Natural killer cell (primary cell): ENCODE results near the gene SPIB. TPM values are rescaled to one million over a fixed set of nuclear protein-coding genes. Genes with fewer than 3 reads are reported as not detected.

Experiments
- ATAC-seq, 3 donors: fragments of 150-1000 bp in 2 of 3; fragments of 200-7000 bp in 1 of 3; cut with Tn5 transposase; 1 replicate in 1 of 3; 2 replicates in 2 of 3; pipeline ENCODE4 v1.10.0; 2021; ENCODE audit warnings: mild to moderate bottlenecking in 2 of 3, moderate library complexity in 2 of 3
- DNase-seq, 2 donors: peaks; one replicate each; pipeline versions ENCODE4 v3.0.0 to v3.0.0-alpha.2; 2013 to 2021; ENCODE audit warnings: mixed read lengths in 1 of 2
- H3K27ac ChIP-seq: one replicate; pipeline ENCODE4 v1.5.1; 2013; ENCODE audit warnings: mild to moderate bottlenecking, low read length
- H3K27me3 ChIP-seq: one replicate; pipeline ENCODE4 v1.6.1; 2013; ENCODE audit warnings: low read length; ENCODE audit not compliant: control insufficient read depth, insufficient read depth
- H3K36me3 ChIP-seq: one replicate; pipeline ENCODE4 v1.6.1; 2013; ENCODE audit warnings: low read length; ENCODE audit not compliant: control insufficient read depth, insufficient read depth
- H3K4me1 ChIP-seq: one replicate; pipeline ENCODE4 v1.6.1; 2013; ENCODE audit warnings: low read length; ENCODE audit not compliant: control insufficient read depth, insufficient read depth
- H3K4me3 ChIP-seq: one replicate; pipeline ENCODE4 v1.5.1; 2013; ENCODE audit warnings: low read length
- H3K9me3 ChIP-seq: one replicate; pipeline ENCODE4 v1.6.1; 2013; ENCODE audit warnings: low read length; ENCODE audit not compliant: control insufficient read depth, insufficient read depth
- H3K27ac Mint-ChIP-seq, 2 donors: one replicate each; pipeline ENCODE4 v1.8.0; 2022; ENCODE audit warnings: mild to moderate bottlenecking in 2 of 2, mixed read lengths in 2 of 2, moderate library complexity in 1 of 2
- H3K27me3 Mint-ChIP-seq, 2 donors: one replicate each; pipeline ENCODE4 v1.8.0; 2022; ENCODE audit warnings: low read depth in 2 of 2, mixed read lengths in 2 of 2
- H3K36me3 Mint-ChIP-seq: one replicate; pipeline ENCODE4 v1.8.0; 2022; ENCODE audit warnings: mixed read lengths
- H3K4me1 Mint-ChIP-seq, 2 donors: one replicate each; pipeline ENCODE4 v1.8.0; 2022; ENCODE audit warnings: mixed read lengths in 2 of 2
- H3K4me3 Mint-ChIP-seq: one replicate; pipeline ENCODE4 v1.8.0; 2022; ENCODE audit warnings: mild to moderate bottlenecking, moderate library complexity, mixed read lengths
- H3K9me3 Mint-ChIP-seq, 2 donors: one replicate each; pipeline ENCODE4 v1.8.0; 2022; ENCODE audit warnings: mixed read lengths in 2 of 2
- CTCF ChIP-seq: fragments of 200-600 bp; IDR thresholded peaks from one replicate; pipeline ENCODE4 v1.8.0; 2022; ENCODE audit warnings: antibody characterized with exemption
- WGBS: methylation state at CpG from one replicate; pipeline ENCODE4 v1.1.7; 2013; ENCODE audit warnings: missing lambda C conversion rate; ENCODE audit not compliant: insufficient coverage; 5-methylcytosine and 5-hydroxymethylcytosine counted together
- intact Hi-C: fragments of 100-400 bp; cut with micrococcal nuclease; formaldehyde crosslinking; loops from one replicate; pipeline ENCODE4 v1.14.2; 2022
- total RNA-seq, 4 donors: library from RNA; stranded (reverse); fragments of 120-200 nt in 1 of 4; gene quantifications; one replicate each; pipeline versions ENCODE4 v1.2.3 to v1.2.4, GENCODE V29; 2013 to 2022

Gene SPIB
- total RNA-seq, 3 donors from 2014 or later (not counting 1 experiment from before 2014, with no cell fraction given), result 0.77 to 2.8 (median 0.78) TPM

GRCh38 chr19:50427997-50428425, 9.3 kb downstream of the SPIB start:
- Histone ChIP-seq H3K27me3 (peaks cover 10% of the 10 kb centered on the region), H3K36me3 (no peaks in the 10 kb centered on the region), H3K27ac (peak overlapping the region; percentile 71), H3K9me3 (no peaks in the 10 kb centered on the region), H3K4me1 (peaks cover 36% of the 10 kb centered on the region), H3K4me3 (no peak overlapping the region)
- H3K27me3 Mint-ChIP-seq, result peaks cover 0 to 13% of the 10 kb centered on the region in 2 donors
- peaks cover 9 to 22% of the 10 kb centered on the region in 2 donors for H3K4me1 Mint-ChIP-seq
- no peaks in the 10 kb centered on the region for H3K36me3 Mint-ChIP-seq
- 16% methylated on average over 38 of the region's 38 CpGs for WGBS
- peak in 1 of 3 donors; percentile 22 for ATAC-seq
- H3K4me3 Mint-ChIP-seq, result no peak overlapping the region
- H3K9me3 Mint-ChIP-seq, result no peaks in the 10 kb centered on the region
- no peak for TF ChIP-seq CTCF
- intact Hi-C loops, result no loop called here
- DNase-seq, result peak in 1 of 2 donors; percentile 59
- no peak overlapping the region for H3K27ac Mint-ChIP-seq

- 92% methylated on average over 6 of the region's 7 CpGs for WGBS
- H3K36me3 ChIP-seq, result no peaks in the 10 kb centered on the region
- H3K27ac ChIP-seq, result peak overlapping the region; percentile 71
- DNase-seq (no peak), ATAC-seq (no peak)
- peaks cover 1 to 16% of the 10 kb centered on the region in 2 donors for H3K27me3 Mint-ChIP-seq
- H3K27ac Mint-ChIP-seq, result no peak overlapping the region
- H3K9me3 ChIP-seq, result no peaks in the 10 kb centered on the region
- H3K4me1 ChIP-seq, result peaks cover 36% of the 10 kb centered on the region
- no peak overlapping the region for H3K4me3 Mint-ChIP-seq
- H3K36me3 Mint-ChIP-seq, result no peaks in the 10 kb centered on the region
- H3K4me3 ChIP-seq, result no peak overlapping the region
- H3K9me3 Mint-ChIP-seq, result no peaks in the 10 kb centered on the region
- peaks cover 9 to 22% of the 10 kb centered on the region in 2 donors for H3K4me1 Mint-ChIP-seq
- peaks cover 11% of the 10 kb centered on the region for H3K27me3 ChIP-seq
- intact Hi-C loops, result no loop called here
- no peak for TF ChIP-seq CTCF
Observed at GRCh38 chr19:50428772-50429463, 10.2 kb downstream of the SPIB start.

DNA sequence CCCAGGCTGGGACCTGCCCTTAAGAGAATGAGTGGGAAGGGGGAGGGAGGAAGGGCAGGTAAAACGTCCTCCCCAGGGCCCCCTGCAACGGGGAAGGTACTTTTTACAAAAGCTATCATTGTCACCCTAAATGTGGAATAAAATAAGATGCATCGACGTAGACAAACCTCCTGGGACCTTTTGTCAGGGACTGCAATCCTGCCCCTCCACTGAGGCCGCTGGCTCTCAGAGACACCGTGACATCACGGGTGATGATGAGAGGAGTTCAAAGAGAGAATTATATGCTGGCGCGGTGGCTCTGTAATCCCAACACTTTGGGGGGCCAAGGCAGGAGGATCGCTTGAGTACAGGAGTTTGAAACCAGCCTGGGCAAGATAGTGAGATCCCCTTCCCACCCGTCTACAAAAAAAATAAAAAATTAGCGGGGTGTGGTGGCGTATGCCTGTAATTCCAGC, 12.2 kb downstream of the SPIB start:
- peak overlapping the region; percentile 77 to 92 for H3K27ac Mint-ChIP-seq
- no peak for TF ChIP-seq CTCF
- intact Hi-C loops, result no loop called here
- no peaks in the 10 kb centered on the region for H3K9me3 Mint-ChIP-seq
- no peaks in the 10 kb centered on the region for H3K36me3 Mint-ChIP-seq
- H3K36me3 ChIP-seq, result no peaks in the 10 kb centered on the region
- H3K4me3 ChIP-seq, result peak overlapping the region; percentile 49
- H3K27ac ChIP-seq, result peak overlapping the region; percentile 74
- peak overlapping the region; percentile 94 for H3K4me3 Mint-ChIP-seq
- no peak for ATAC-seq
- 53% methylated on average over 13 of the region's 13 CpGs for WGBS
- no peak for DNase-seq
- peaks cover 11% of the 10 kb centered on the region for H3K27me3 ChIP-seq
- no peaks in the 10 kb centered on the region for H3K9me3 ChIP-seq
- H3K4me1 Mint-ChIP-seq, result peaks cover 9 to 22% of the 10 kb centered on the region in 2 donors
- peaks cover 45% of the 10 kb centered on the region for H3K4me1 ChIP-seq
- peaks cover 6 to 16% of the 10 kb centered on the region in 2 donors for H3K27me3 Mint-ChIP-seq
